Mesenchymal stem cell (in vitro differentiated cells and primary cell): ENCODE results near the gene GATB.

Experiments
- DNase-seq: peaks from one replicate; pipeline ENCODE4 v3.0.0-alpha.2; 2013
- H2AFZ ChIP-seq: one replicate; pipeline ENCODE4 v1.6.1; 2013; ENCODE audit warnings: low read depth, mild to moderate bottlenecking, control low read depth, inconsistent platforms, low read length, moderate library complexity
- H2AK5ac ChIP-seq: 2 replicates; pipeline ENCODE4 v1.6.1; 2013; ENCODE audit warnings: low read length, moderate library complexity, mild to moderate bottlenecking, inconsistent platforms; ENCODE audit not compliant: severe bottlenecking
- H2BK120ac ChIP-seq: one replicate; pipeline ENCODE4 v1.6.1; 2013; ENCODE audit warnings: low read depth, mild to moderate bottlenecking, inconsistent platforms, low read length, moderate library complexity
- H2BK12ac ChIP-seq, 2 experiments: one replicate each; pipeline ENCODE4 v1.6.1; 2013; ENCODE audit warnings: inconsistent platforms in 2 of 2, low read length in 2 of 2, mild to moderate bottlenecking in 2 of 2, moderate library complexity in 2 of 2, control low read depth in 1 of 2
- H2BK15ac ChIP-seq: one replicate; pipeline ENCODE4 v1.6.1; 2013; ENCODE audit warnings: mild to moderate bottlenecking, low read depth, inconsistent platforms; ENCODE audit not compliant: poor library complexity, severe bottlenecking
- H2BK5ac ChIP-seq: 2 replicates; pipeline ENCODE4 v1.6.1; 2013; ENCODE audit warnings: low read depth, mild to moderate bottlenecking, low read length, control low read depth, inconsistent platforms; ENCODE audit not compliant: poor library complexity, severe bottlenecking
- H3K14ac ChIP-seq, 2 experiments: one replicate each; pipeline ENCODE4 v1.6.1; 2013; ENCODE audit warnings: inconsistent platforms in 2 of 2, low read length in 2 of 2, control low read depth in 1 of 2, mild to moderate bottlenecking in 1 of 2, moderate library complexity in 1 of 2
- H3K18ac ChIP-seq, 2 experiments: one replicate each; pipeline ENCODE4 v1.6.1; 2013; ENCODE audit warnings: inconsistent platforms in 2 of 2, low read length in 2 of 2, control low read depth in 1 of 2, low read depth in 1 of 2, mild to moderate bottlenecking in 1 of 2
- H3K23ac ChIP-seq, 2 experiments: one replicate each; pipeline ENCODE4 v1.6.1; 2013; ENCODE audit warnings: inconsistent platforms in 2 of 2, low read length in 2 of 2, mild to moderate bottlenecking in 2 of 2, moderate library complexity in 2 of 2, control low read depth in 1 of 2
- H3K27ac ChIP-seq: 2 replicates; pipeline ENCODE4 v1.5.1; 2013; ENCODE audit warnings: mild to moderate bottlenecking, moderate library complexity, low read length, control low read depth, inconsistent platforms; ENCODE audit not compliant: poor library complexity, severe bottlenecking
- H3K27me3 ChIP-seq, 2 experiments: 2 replicates each; pipeline versions ENCODE4 v1.6.1 to v1.7.0; 2013; ENCODE audit warnings: low read length in 2 of 2, mild to moderate bottlenecking in 2 of 2, moderate library complexity in 2 of 2, control low read depth in 1 of 2, inconsistent platforms in 1 of 2; ENCODE audit not compliant: control insufficient read depth in 1 of 2, insufficient read depth in 1 of 2
- H3K36me3 ChIP-seq, 2 experiments: 2 replicates each; pipeline versions ENCODE4 v1.6.1 to v1.7.0; 2013; ENCODE audit warnings: low read length in 2 of 2, control low read depth in 1 of 2, inconsistent platforms in 1 of 2, low read depth in 1 of 2, mild to moderate bottlenecking in 1 of 2; ENCODE audit not compliant: insufficient read depth in 2 of 2, control insufficient read depth in 1 of 2
- H3K4ac ChIP-seq, 2 experiments: one replicate each; pipeline ENCODE4 v1.6.1; 2013; ENCODE audit warnings: inconsistent platforms in 2 of 2, low read length in 2 of 2, mild to moderate bottlenecking in 2 of 2, moderate library complexity in 2 of 2, control low read depth in 1 of 2, low read depth in 1 of 2
- H3K4me1 ChIP-seq: 2 replicates; pipeline ENCODE4 v1.6.1; 2013; ENCODE audit warnings: low read depth, low read length, control low read depth; ENCODE audit not compliant: control insufficient read depth, insufficient read depth
- H3K4me2 ChIP-seq: 2 replicates; pipeline ENCODE4 v1.6.1; 2013; ENCODE audit warnings: low read length, mild to moderate bottlenecking, inconsistent platforms; ENCODE audit not compliant: poor library complexity, severe bottlenecking
- H3K4me3 ChIP-seq, 2 experiments: 2 replicates each; pipeline versions ENCODE4 v1.5.1 to v1.7.0; 2013; ENCODE audit warnings: low read length in 2 of 2, mild to moderate bottlenecking in 2 of 2, control low read depth in 1 of 2, low read depth in 1 of 2; ENCODE audit not compliant: insufficient read depth in 1 of 2
- H3K79me1 ChIP-seq: replicated peaks from 2 replicates; pipeline ENCODE4 v1.6.1; 2013; ENCODE audit warnings: mild to moderate bottlenecking, control low read depth, low read length, inconsistent platforms; ENCODE audit not compliant: poor library complexity, severe bottlenecking
- H3K9ac ChIP-seq: 2 replicates; pipeline ENCODE4 v1.7.0; 2013; ENCODE audit warnings: mild to moderate bottlenecking, low read length, moderate library complexity
- H3K9me3 ChIP-seq: 2 replicates; pipeline ENCODE4 v1.7.0; 2013; ENCODE audit warnings: mild to moderate bottlenecking, low read length; ENCODE audit not compliant: control insufficient read depth
- H4K8ac ChIP-seq: one replicate; pipeline ENCODE4 v1.6.1; 2013; ENCODE audit warnings: inconsistent platforms, mild to moderate bottlenecking, low read length, moderate library complexity
- H4K91ac ChIP-seq: one replicate; pipeline ENCODE4 v1.6.1; 2013; ENCODE audit warnings: mild to moderate bottlenecking, low read length, inconsistent platforms
- WGBS: methylation state at CpG from one replicate; pipeline ENCODE4 v1.1.7; 2013; ENCODE audit warnings: mixed read lengths; 5-methylcytosine and 5-hydroxymethylcytosine counted together

Gene GATB

DNA sequence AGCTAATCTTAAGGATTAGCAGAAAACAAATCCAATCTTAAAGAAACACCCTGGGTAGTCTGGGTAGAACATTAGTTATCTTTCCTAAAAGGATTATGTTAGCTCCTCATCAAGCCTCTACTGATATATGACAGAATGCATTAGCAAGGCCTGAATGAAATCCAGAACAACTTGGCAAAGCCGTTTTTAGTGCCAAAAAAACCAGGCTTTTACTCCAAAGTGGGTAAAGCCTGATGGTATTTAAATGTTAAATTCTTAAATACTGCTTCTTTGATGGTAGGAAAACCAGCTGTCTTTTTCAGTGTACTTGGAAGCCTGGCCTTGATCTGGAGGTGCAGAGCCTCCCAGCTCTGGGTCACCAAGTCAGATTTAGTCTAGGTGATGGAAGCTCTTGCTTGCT, 120.4 kb downstream of the GATB start:
- Histone ChIP-seq H2BK5ac (no peak overlapping the region), H3K14ac (no peak overlapping the region), H3K27ac (no peak overlapping the region), H2AFZ (no peak overlapping the region), H3K36me3 (peaks cover 0 to 4% of the 10 kb centered on the region in 2 experiments), H3K9ac (no peak overlapping the region), H3K4me1 (peaks cover 1% of the 10 kb centered on the region), H2AK5ac (no peak overlapping the region), H3K27me3 (no peaks in the 10 kb centered on the region), H2BK120ac (no peak overlapping the region), H4K8ac (no peak overlapping the region), H3K9me3 (no peaks in the 10 kb centered on the region), H4K91ac (no peak overlapping the region), H2BK12ac (no peak overlapping the region), H2BK15ac (no peak overlapping the region), H3K4me3 (no peak overlapping the region), H3K4ac (no peak overlapping the region), H3K23ac (no peak overlapping the region), H3K79me1 (no peaks in the 10 kb centered on the region), H3K4me2 (no peak overlapping the region), H3K18ac (no peak overlapping the region)
- 65% methylated on average over 1 of the region's 1 CpG for WGBS
- DNase-seq: no peak

DNA sequence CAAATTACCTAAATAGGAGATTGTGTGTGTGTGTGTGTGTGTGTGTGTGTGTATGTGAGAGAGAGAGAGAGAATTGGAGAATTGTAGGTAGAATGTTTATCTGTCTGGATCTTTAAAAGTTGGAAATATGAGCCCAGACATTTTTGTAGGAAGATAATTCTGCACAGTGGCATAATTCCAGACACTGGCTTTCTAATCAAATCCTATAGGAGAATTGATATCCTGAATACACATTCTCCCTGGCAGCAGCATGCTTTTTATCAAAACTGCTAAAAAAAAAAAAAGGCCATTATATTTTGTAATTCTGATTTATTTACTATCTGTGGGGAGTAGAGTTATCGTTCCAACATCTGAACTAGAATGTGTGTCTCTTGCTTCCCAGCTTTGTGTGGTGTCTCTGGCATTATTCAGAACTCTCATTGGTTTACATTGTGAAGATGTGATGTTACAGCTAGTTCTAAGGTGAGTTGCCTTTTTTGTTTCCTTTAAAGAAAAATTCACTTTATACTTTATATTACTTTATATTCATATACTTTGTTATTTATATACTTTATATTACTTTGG, 122.4 kb downstream of the GATB start:
- 90% methylated on average over 1 of the region's 1 CpG for WGBS
- Histone ChIP-seq H3K4me1 (no peaks in the 10 kb centered on the region), H2BK15ac (no peak overlapping the region), H4K8ac (no peak overlapping the region), H3K4ac (no peak overlapping the region), H3K27me3 (no peaks in the 10 kb centered on the region), H3K9ac (no peak overlapping the region), H2BK5ac (no peak overlapping the region), H3K79me1 (no peaks in the 10 kb centered on the region), H3K36me3 (no peaks in the 10 kb centered on the region), H2AK5ac (no peak overlapping the region), H4K91ac (no peak overlapping the region), H3K4me2 (no peak overlapping the region), H3K9me3 (no peaks in the 10 kb centered on the region), H3K14ac (no peak overlapping the region), H2BK12ac (no peak overlapping the region), H2BK120ac (no peak overlapping the region), H2AFZ (no peak overlapping the region), H3K4me3 (no peak overlapping the region), H3K18ac (no peak overlapping the region), H3K27ac (no peak overlapping the region), H3K23ac (no peak overlapping the region)
- DNase-seq: no peak

DNA sequence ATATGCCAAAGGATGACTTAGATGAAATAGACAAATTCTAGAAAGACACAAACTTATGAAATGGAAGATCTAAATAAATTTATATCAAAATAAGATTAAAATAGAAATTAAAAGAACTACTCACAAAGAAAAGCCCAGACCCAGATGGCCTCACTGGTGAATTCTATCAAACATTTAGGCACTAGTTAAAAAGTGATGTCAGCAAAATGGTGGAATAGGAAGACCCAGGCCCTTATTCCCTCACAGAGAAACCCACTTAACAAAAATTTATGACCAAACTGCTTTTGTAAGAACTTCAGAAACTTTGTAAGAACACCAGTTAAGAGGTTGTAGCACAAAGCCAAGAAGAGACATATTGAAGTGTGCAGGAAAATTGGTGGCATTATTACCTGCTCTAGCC, 129.5 kb downstream of the GATB start:
- Histone ChIP-seq H2BK120ac (no peak overlapping the region), H3K9ac (no peak overlapping the region), H2BK5ac (no peak overlapping the region), H3K4me3 (no peak overlapping the region), H2BK12ac (no peak overlapping the region), H3K4me1 (no peaks in the 10 kb centered on the region), H3K18ac (no peak overlapping the region), H3K36me3 (no peaks in the 10 kb centered on the region), H3K79me1 (no peaks in the 10 kb centered on the region), H2AK5ac (no peak overlapping the region), H2AFZ (no peak overlapping the region), H3K27me3 (no peaks in the 10 kb centered on the region), H4K8ac (no peak overlapping the region), H3K27ac (no peak overlapping the region), H3K4me2 (no peak overlapping the region), H3K4ac (no peak overlapping the region), H3K9me3 (no peaks in the 10 kb centered on the region), H4K91ac (no peak overlapping the region), H3K23ac (no peak overlapping the region), H2BK15ac (no peak overlapping the region), H3K14ac (no peak overlapping the region)
- no peak for DNase-seq

DNA sequence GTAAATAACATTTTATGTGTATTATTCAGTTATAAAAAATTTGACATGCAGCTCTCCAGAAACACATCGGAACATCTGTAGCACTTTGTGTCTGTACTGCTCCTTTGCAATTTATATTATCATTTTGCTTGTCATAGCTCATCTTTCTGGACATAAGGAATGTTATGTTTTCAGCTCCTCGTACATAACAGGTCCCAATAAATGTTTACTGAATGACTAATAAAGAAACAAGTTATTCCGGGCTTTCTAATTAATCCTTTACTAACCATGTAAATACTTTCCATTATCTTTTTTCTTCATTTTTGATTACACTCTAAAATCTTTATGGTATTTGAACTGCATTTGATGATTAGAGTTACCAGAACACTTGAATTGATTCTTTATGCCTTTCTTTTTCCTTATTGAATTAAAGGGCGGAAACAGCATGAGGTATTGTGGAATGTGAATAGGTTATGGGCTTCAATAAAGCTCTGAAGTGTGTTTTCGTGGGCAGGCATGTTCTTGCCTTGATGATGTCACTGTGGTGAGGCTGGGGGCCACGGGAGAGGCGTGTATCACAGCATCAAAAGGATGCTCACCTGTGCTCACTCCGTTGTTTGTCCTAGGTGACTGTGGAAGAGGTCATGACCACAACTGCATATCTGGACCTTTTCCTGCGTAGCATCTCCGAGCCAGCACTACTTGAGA, 131.6 kb downstream of the GATB start:
- H3K36me3 ChIP-seq: no peaks in the 10 kb centered on the region
- H2AFZ ChIP-seq: no peak overlapping the region
- 88% methylated on average over 9 of the region's 10 CpGs for WGBS
- H3K4me3 ChIP-seq: no peak overlapping the region
- no peaks in the 10 kb centered on the region for H3K9me3 ChIP-seq
- no peak overlapping the region for H2BK15ac ChIP-seq
- no peak overlapping the region for H3K14ac ChIP-seq
- no peak overlapping the region for H3K27ac ChIP-seq
- H2AK5ac ChIP-seq: no peak overlapping the region
- no peak overlapping the region for H4K8ac ChIP-seq
- no peak overlapping the region for H4K91ac ChIP-seq
- H3K9ac ChIP-seq: no peak overlapping the region
- no peak overlapping the region for H3K18ac ChIP-seq
- DNase-seq: no peak
- no peak overlapping the region for H3K4ac ChIP-seq
- no peak overlapping the region for H2BK12ac ChIP-seq
- no peak overlapping the region for H3K4me2 ChIP-seq
- no peak overlapping the region for H2BK5ac ChIP-seq
- H3K79me1 ChIP-seq: no peaks in the 10 kb centered on the region
- no peak overlapping the region for H3K23ac ChIP-seq
- H3K27me3 ChIP-seq: no peaks in the 10 kb centered on the region
- H2BK120ac ChIP-seq: no peak overlapping the region
- H3K4me1 ChIP-seq: peaks cover 5% of the 10 kb centered on the region
